PC-3 (cell line): Measurements from ENCODE around the gene GDF11.

ENCODE experiments used
- CTCF ChIP-seq: fragments of 300-600 bp; sonication (generic); conservative IDR thresholded peaks from 2 replicates; pipeline ENCODE4 v1.5.1; 2017; ENCODE audit warnings: antibody characterized with exemption, low read depth, mild to moderate bottlenecking, low read length
- EZH2phosphoT487 ChIP-seq: fragments of 300-600 bp; sonication (generic); IDR thresholded peaks from 2 replicates; pipeline ENCODE4 v1.6.1; 2018; ENCODE audit warnings: mild to moderate bottlenecking, antibody characterized with exemption, low read length, borderline replicate concordance

GRCh38 chr12:55708695-55709233 lies 34.2 kb upstream of the GDF11 start:
- TF ChIP-seq CTCF, result no peak
- no peak for TF ChIP-seq EZH2phosphoT487
